T1000 (cell line): ENCODE data around the gene IRF2.

Experiments
- DNase-seq: peaks from one replicate; lab custom pipeline; 2025; ENCODE audit warnings: mixed read lengths; lab: John Stamatoyannopoulos, UW

Gene IRF2

GRCh38 chr4:184474263-184475095 lies at the start of gene IRF2:
TSS of gene IRF2 (minus strand) at chr4:184474550. CDS start at chr4:184429064, 45,486 bp downstream.
- DNase-seq = peak; percentile 63

- DNase-seq = no peak
These were observed 41.3 kb upstream of the IRF2 start for GRCh38 chr4:184515606-184516005.

DNA sequence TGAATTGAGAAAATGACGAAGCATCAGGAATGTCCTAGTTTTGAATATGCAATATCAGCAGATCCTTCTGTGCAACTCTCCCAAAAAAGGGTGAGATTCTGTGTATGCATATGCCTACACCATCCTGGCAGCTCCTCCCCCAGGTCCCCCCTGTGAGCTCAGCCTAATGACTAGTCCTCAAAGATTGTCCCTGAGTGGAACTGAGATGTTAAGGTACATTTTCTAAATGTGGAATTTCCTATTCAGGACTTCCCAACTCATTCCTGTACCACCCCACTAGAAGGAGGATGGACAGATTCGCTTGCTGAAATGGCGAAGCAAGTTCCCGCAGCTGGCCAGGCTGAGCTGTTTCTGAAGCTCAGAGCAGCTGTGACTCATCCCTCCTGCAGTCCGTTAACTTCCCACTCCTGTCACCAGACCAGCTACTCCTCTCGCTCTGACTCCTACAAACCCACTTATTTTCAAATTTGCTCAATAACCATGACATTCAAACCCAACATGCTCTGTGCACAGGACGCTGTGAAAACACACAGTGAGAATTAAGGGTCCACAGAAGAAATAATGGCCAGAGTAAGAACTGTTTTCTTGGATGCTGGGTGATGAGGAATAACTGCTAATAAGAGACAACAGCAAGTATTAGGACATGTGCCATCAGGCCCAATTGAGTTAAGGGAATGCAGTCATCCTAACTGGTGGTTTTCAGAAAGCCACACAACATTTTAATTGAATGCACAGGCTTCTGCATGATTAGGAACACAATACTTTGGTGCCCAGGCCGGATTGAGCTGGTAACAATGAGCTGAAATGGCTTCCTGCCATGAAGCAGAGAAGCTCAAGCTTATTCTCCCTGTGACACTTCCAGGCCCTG lies 40.0 kb upstream of the IRF2 start:
- no peak for DNase-seq

GRCh38 chr4:184513802-184514120 lies 39.4 kb upstream of the IRF2 start:
- no peak for DNase-seq

DNA sequence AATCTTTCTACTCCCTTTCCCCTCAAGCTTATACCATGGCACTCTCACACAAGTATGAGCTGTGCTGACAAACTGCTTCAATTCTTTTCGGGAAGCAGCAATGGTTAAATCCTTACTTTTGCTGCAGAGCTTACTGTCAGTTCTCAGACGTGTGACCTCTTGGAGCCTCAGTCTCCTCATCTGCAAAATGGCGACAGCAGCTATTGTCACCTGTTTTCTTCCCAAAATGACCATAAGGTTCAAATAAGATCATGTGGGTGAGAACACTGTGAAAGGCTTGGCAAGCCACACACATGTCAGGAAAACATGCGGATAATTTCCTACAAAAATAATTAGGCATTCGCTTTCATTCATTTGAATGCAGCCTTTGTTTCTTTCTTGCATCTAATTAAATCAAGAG lies 36.8 kb upstream of the IRF2 start:
- no peak for DNase-seq

GRCh38 chr4:184510401-184510800 lies 36.1 kb upstream of the IRF2 start:
- DNase-seq = no peak

- DNase-seq = no peak
These were observed 32.3 kb upstream of the IRF2 start for GRCh38 chr4:184506527-184507121.

DNA sequence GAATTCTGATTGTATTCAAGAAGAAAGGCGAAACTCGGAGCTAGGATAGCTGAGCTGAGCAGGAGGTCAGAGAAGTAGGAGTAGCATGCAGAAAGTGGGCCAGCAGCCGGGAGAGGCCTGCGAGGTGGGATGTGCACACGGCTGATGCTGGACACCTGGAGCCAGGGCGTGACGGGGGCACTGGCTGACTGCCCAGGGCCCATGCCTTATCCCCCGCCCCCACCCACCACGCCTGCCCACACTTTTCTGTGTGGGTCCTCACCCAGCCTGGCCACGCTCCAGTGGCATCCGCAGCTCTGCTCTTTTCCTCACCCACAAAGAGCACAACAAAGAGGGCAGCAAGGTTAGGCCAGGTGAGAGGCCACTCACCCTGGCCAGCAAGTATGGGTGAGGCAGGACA lies 30.0 kb upstream of the IRF2 start:
- DNase-seq = no peak

GRCh38 chr4:184503869-184504300 lies 29.5 kb upstream of the IRF2 start:
- DNase-seq = no peak

DNA sequence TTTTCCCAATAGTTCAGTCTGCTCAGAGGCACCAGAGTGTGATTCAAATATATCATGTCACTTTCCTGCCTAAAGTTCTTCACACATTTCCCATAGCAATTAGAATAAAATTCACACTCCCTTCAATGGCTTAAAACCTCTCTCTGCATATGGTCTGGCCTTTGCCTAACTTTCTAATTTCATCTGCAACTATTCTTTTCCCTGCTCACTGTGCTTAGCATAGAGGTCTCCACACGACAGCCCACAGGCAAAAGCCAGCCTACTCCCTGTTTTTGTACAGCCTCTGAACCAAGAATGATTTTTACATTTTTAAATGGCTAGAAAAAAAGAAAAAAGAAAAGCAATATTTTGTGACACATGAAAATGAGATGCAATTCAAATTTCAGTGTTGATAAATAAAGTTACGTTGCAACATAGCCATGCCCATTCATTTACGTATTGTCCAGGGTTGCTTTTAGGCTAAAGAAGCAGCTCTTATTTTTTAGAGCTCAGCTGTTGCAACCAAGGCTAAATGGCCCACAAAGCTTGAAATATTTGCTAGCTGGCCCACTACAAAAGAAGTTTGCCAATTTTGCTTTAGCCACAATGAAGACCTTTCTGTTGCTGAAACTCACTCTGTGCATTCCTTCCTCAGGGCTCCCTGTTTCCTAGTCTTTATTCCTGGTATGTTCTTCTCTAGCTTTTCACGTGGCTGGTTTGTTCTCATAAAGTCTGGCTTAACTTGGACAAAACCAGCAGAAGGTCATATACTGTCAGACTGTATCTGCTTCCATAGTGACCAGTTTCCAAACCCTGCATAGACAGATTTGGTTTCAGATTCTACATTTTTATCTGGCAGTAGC lies 26.6 kb upstream of the IRF2 start:
- no peak for DNase-seq

DNA sequence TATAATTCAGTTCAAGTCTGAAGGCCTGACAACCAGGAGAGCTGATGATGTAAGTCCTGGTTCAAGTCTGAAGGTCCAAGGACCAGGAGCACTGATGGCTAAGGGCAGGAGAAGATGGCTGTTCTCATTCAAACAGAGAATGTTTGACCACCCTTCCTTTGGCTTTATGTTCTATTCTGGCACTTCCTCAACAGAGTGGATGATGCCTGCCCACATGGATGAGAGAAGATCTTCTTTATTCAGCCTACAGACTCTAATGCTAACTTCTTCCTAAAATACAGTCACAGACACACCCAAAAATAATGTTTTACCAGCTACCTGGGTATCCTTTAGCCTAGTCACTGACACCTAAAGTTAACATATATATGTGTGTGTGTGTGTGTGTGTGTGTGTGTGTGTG lies 25.6 kb upstream of the IRF2 start:
- no peak for DNase-seq

DNA sequence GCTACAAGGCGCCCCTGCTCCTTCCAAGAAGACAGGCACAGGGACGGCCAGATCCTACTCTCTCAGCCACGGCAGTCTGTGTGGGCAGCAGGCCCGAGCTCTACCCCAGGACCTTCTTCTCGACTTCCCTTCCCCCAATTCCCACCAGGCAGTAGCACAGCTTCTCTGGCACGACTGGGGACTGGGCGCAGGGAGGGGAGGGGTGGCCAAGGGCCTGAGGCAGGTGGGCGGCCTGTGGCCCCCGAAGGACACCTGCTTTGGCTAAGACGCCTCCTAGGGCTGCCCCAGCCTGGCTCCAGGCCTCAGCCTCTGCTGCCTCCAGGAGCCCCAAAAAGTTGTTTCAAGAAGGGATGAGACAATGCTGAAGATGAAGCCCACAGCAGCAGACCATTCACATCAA lies 24.2 kb upstream of the IRF2 start:
- DNase-seq = no peak

DNA sequence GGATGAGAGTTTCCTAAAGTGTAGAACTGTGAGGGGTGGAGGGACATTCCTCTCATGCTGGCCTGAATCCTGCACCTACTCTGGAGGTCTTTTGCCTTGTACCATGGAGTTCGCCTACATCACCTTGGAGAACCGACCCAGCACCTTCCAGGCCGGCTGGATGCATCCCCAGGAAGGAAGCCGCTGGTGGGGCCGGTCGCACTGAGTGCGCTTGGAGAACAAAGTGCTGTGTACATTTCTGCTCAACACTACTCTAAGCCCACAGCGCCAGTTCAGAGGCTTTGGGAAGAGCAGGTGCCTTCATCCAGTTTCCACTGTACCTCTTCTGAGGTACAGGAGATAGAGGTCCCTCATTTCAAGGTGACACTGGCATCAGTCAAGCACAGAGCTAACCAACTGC lies 15.4 kb upstream of the IRF2 start:
- DNase-seq = no peak

GRCh38 chr4:184487503-184487902 lies 13.2 kb upstream of the IRF2 start:
- DNase-seq = no peak

GRCh38 chr4:184485279-184485678 lies 10.9 kb upstream of the IRF2 start:
- DNase-seq = no peak

GRCh38 chr4:184481544-184481943 lies 7.2 kb upstream of the IRF2 start:
- DNase-seq = no peak

GRCh38 chr4:184479516-184479950 lies 5.2 kb upstream of the IRF2 start:
- DNase-seq = no peak

DNA sequence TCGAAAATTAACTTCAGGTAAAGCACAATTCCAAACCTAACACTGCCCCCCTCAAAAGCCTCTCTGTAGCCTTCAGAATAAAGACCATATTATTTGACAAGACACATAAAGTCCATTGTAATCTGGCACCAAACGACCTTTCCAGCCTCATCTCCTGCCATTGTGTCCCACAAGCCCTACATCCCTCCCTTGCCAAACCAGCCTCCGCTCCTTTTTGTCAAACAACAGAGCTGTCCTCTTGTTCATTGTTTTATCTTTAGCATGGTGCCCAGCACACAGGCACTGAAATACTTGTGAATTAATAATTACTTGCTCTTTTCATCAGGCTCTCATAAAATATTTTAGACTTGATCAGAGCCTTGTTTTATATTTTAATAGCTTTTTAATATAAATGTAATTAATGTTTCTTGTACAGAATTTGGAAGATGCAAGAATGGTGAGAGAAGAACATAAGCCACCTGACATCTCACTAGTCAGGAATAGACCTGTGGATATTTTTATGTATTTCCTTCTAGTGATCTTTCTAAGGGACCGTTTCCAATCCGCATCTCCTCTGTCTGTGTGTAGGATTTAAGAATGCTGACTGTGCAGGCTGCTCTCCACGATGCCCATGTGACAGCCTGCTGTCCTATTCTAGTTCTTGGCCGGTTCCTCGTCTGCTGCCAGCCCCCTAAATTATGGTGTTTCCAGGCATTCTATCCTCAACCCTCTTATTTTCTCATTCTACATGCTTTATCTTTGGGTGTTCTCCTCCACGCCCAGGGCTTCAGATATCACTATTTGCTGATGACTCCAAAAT lies 3.0 kb upstream of the IRF2 start:
- no peak for DNase-seq

- no peak for DNase-seq
These were observed 2.3 kb upstream of the IRF2 start for GRCh38 chr4:184476695-184477094.

DNA sequence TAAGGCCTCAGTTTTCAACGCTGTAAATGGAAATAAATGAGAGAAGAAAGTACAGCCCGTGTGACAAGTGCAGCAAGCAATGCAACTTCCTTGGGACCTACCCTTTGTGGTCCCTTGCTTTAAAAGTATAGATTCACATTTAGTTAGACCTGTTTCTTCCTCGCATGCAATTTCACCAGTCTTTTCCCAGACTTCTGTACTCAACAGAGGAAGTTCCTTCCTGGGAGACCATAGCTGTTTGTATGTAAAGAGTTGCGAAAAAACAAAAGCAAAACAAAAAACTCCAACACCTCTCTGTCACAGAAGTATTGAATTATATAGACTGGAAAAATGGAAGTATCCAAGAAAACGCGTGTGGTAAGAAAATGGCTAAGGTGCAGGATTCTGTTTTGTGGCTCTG lies 1.1 kb upstream of the IRF2 start:
- DNase-seq = no peak

- DNase-seq = no peak
These were observed 729 bp upstream of the IRF2 start for GRCh38 chr4:184475096-184475461.
